Measurements from ENCODE around the gene RWDD2A.

DNA sequence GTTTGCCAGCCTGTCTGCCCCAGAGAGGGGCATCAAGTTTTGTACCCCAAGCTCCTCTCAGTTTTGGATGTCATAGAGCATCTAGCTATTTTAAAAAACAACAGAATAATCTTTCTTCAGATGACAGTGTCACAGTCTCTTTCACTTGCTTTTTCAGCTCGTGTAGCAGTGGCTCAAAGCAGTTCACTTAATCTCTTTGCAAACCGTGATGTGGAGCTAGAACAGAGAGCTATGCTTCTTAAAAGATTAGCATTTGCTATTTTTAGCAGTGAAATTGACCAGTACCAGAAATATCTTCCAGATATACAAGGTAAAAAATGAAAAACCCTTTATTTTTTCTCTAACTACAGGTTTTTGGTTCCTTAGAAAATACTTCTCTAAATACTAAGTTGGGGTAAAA lies 37.4 kb upstream of the RWDD2A start:
- TF ChIP-seq, protein P1, sequence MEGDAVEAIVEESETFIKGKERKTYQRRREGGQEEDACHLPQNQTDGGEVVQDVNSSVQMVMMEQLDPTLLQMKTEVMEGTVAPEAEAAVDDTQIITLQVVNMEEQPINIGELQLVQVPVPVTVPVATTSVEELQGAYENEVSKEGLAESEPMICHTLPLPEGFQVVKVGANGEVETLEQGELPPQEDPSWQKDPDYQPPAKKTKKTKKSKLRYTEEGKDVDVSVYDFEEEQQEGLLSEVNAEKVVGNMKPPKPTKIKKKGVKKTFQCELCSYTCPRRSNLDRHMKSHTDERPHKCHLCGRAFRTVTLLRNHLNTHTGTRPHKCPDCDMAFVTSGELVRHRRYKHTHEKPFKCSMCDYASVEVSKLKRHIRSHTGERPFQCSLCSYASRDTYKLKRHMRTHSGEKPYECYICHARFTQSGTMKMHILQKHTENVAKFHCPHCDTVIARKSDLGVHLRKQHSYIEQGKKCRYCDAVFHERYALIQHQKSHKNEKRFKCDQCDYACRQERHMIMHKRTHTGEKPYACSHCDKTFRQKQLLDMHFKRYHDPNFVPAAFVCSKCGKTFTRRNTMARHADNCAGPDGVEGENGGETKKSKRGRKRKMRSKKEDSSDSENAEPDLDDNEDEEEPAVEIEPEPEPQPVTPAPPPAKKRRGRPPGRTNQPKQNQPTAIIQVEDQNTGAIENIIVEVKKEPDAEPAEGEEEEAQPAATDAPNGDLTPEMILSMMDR (IDR thresholded peaks at IDR 0.05) = no peak
- no peak for TF ChIP-seq POLR2A (IDR thresholded peaks at IDR 0.05)

Data from lower leg skin (tissue), 3 donors.